H1 (cell line): ENCODE data around the gene STAC2. TPM values are rescaled to one million over a fixed set of nuclear protein-coding genes. Genes with fewer than 3 reads are reported as not detected.
A peak's percentile ranks its signal among the peaks of the same experiment; 100 is the strongest.

Source experiments
- CTCF ChIA-PET: fragments of 300-600 bp; sonication (Branson Sonifier 250); formaldehyde crosslinking; loops from one replicate; lab custom pipeline; 2021; ENCODE audit not compliant: partially characterized antibody; lab: Charles Lee
- POLR2A ChIA-PET: fragments of 300-600 bp; sonication (Branson Sonifier 250); formaldehyde crosslinking; loops from one replicate; lab custom pipeline; 2021; ENCODE audit warnings: inconsistent platforms; ENCODE audit not compliant: partially characterized antibody; lab: Charles Lee
- DNase-seq, 2 experiments: peaks; one replicate each; pipeline versions ENCODE4 v3.0.0 to v3.0.0-alpha.2; 2010 to 2022; ENCODE audit warnings: low spot score in 2 of 2, low read depth in 1 of 2, mixed read lengths in 1 of 2
- FAIRE-seq: peaks from 2 replicates; lab custom pipeline; 2011; peaks lifted over from hg19 to GRCh38; lab: Jason Lieb, UNC
- H2AFZ ChIP-seq: 2 replicates; pipeline ENCODE4 v1.8.1; 2012; ENCODE audit warnings: low read length, inconsistent platforms
- H2AK5ac ChIP-seq: 2 replicates; pipeline ENCODE4 v1.6.1; 2013; ENCODE audit warnings: low read depth, low read length
- H2BK120ac ChIP-seq: replicated peaks from 2 replicates; pipeline ENCODE3; 2013; ENCODE audit warnings: low read depth, low read length, inconsistent platforms
- H2BK12ac ChIP-seq: 2 replicates; pipeline ENCODE4 v1.6.1; 2013; ENCODE audit warnings: low read depth, low read length
- H2BK15ac ChIP-seq: 2 replicates; pipeline ENCODE4 v1.6.1; 2013; ENCODE audit warnings: low read length
- H2BK20ac ChIP-seq: 2 replicates; pipeline ENCODE4 v1.6.1; 2013; ENCODE audit warnings: low read length
- H2BK5ac ChIP-seq: 2 replicates; pipeline ENCODE4 v1.6.1; 2013; ENCODE audit warnings: low read depth, low read length
- H3K14ac ChIP-seq: 2 replicates; pipeline ENCODE4 v1.6.1; 2013; ENCODE audit warnings: inconsistent platforms; ENCODE audit not compliant: insufficient read length
- H3K18ac ChIP-seq: 2 replicates; pipeline ENCODE4 v1.6.1; 2013; ENCODE audit warnings: low read length; ENCODE audit errors: extremely low read depth
- H3K23ac ChIP-seq: 2 replicates; pipeline ENCODE4 v1.6.1; 2013; ENCODE audit warnings: inconsistent platforms; ENCODE audit not compliant: insufficient read length
- H3K23me2 ChIP-seq: 2 replicates; pipeline ENCODE4 v1.6.1; 2013; ENCODE audit warnings: low read depth, low read length
- H3K27ac ChIP-seq: 2 replicates; pipeline ENCODE4 v1.6.1; 2011; ENCODE audit warnings: low read depth, low read length, inconsistent platforms
- H3K27me3 ChIP-seq, 4 experiments: replicated peaks in 1 of 4; 1 replicate in 1 of 4; 2 replicates in 3 of 4; pipeline versions ENCODE4 v1.6.1 to v1.8.1; 2011 to 2013; ENCODE audit warnings: low read length in 3 of 4, mild to moderate bottlenecking in 3 of 4, inconsistent platforms in 2 of 4, mixed read lengths in 2 of 4, moderate library complexity in 1 of 4; ENCODE audit not compliant: control insufficient read depth in 3 of 4, insufficient read depth in 3 of 4; ENCODE audit errors: extremely low read depth in 1 of 4
- H3K36me3 ChIP-seq, 4 experiments: 2 replicates each; pipeline versions ENCODE4 v1.6.1 to v1.8.1; 2011 to 2013; ENCODE audit warnings: mild to moderate bottlenecking in 4 of 4, low read length in 3 of 4, moderate library complexity in 2 of 4, control low read depth in 1 of 4, inconsistent platforms in 1 of 4; ENCODE audit not compliant: insufficient read depth in 4 of 4, control insufficient read depth in 2 of 4
- H3K4ac ChIP-seq: replicated peaks from 2 replicates; pipeline ENCODE3; 2013; ENCODE audit warnings: low read length, low read depth, mixed read lengths, inconsistent platforms; ENCODE audit not compliant: insufficient read length
- H3K4me1 ChIP-seq, 4 experiments: replicated peaks in 1 of 4; 1 replicate in 1 of 4; 2 replicates in 3 of 4; pipeline versions ENCODE4 v1.6.1 to v1.8.1; 2011 to 2013; ENCODE audit warnings: low read length in 3 of 4, inconsistent platforms in 2 of 4, mixed read lengths in 1 of 4; ENCODE audit not compliant: insufficient read depth in 4 of 4, control insufficient read depth in 3 of 4
- H3K4me2 ChIP-seq, 2 experiments: 2 replicates each; pipeline versions ENCODE4 v1.6.1 to v1.8.1; 2011 to 2013; ENCODE audit warnings: low read depth in 2 of 2, low read length in 2 of 2, control low read depth in 1 of 2, inconsistent platforms in 1 of 2, mild to moderate bottlenecking in 1 of 2; ENCODE audit not compliant: insufficient read depth in 1 of 2
- H3K4me3 ChIP-seq, 4 experiments: fragments of 200-600, 300-600 bp in 1 of 4; sonication (generic), shearing (Covaris generic), sonication (Bioruptor Twin) in 1 of 4; 2 replicates each; pipeline versions ENCODE4 v1.5.1 to v1.8.1; 2011 to 2016; ENCODE audit warnings: low read length in 4 of 4, low read depth in 3 of 4, control low read depth in 2 of 4, inconsistent platforms in 2 of 4, mild to moderate bottlenecking in 2 of 4, mixed read lengths in 1 of 4, moderate library complexity in 1 of 4; ENCODE audit not compliant: insufficient read depth in 2 of 4; ENCODE audit errors: extremely low read depth in 1 of 4
- H3K56ac ChIP-seq: replicated peaks from 2 replicates; pipeline ENCODE3; 2013; ENCODE audit warnings: low read depth, mild to moderate bottlenecking, mixed read lengths, low read length, inconsistent platforms; ENCODE audit not compliant: insufficient read length
- H3K79me1 ChIP-seq: 2 replicates; pipeline ENCODE4 v1.6.1; 2013; ENCODE audit warnings: low read depth, low read length, control low read depth
- H3K79me2 ChIP-seq, 2 experiments: 2 replicates each; pipeline versions ENCODE4 v1.6.1 to v1.8.1; 2012 to 2013; ENCODE audit warnings: low read length in 2 of 2, mild to moderate bottlenecking in 2 of 2, inconsistent platforms in 1 of 2; ENCODE audit not compliant: insufficient read depth in 2 of 2, control insufficient read depth in 1 of 2
- H3K9ac ChIP-seq, 4 experiments: replicated peaks in 1 of 4; 1 replicate in 1 of 4; 2 replicates in 3 of 4; pipeline versions ENCODE4 v1.6.1 to v1.8.1; 2011 to 2013; ENCODE audit warnings: low read depth in 3 of 4, low read length in 3 of 4, control low read depth in 2 of 4, mild to moderate bottlenecking in 2 of 4, moderate library complexity in 2 of 4, inconsistent platforms in 1 of 4; ENCODE audit errors: extremely low read depth in 1 of 4
- H3K9me3 ChIP-seq, 2 experiments: 2 replicates each; pipeline versions ENCODE4 v1.6.1 to v1.8.1; 2012 to 2013; ENCODE audit warnings: mild to moderate bottlenecking in 2 of 2, moderate library complexity in 2 of 2, control low read depth in 1 of 2, inconsistent platforms in 1 of 2, low read depth in 1 of 2, low read length in 1 of 2, mixed read lengths in 1 of 2; ENCODE audit not compliant: insufficient read depth in 2 of 2
- H4K20me1 ChIP-seq, 2 experiments: replicated peaks in 1 of 2; 2 replicates each; pipeline versions ENCODE3 to v1.8.1; 2011 to 2013; ENCODE audit warnings: inconsistent platforms in 2 of 2, low read length in 2 of 2, mild to moderate bottlenecking in 1 of 2; ENCODE audit not compliant: insufficient read depth in 2 of 2, control insufficient read depth in 1 of 2
- H4K5ac ChIP-seq: 2 replicates; pipeline ENCODE4 v1.6.1; 2013; ENCODE audit warnings: low read length, low read depth, mixed read lengths, inconsistent platforms; ENCODE audit not compliant: insufficient read length
- H4K8ac ChIP-seq: 2 replicates; pipeline ENCODE4 v1.8.0; 2013; ENCODE audit warnings: mild to moderate bottlenecking, moderate library complexity, low read length, inconsistent platforms; ENCODE audit not compliant: insufficient read depth; ENCODE audit errors: extremely low read depth
- H4K91ac ChIP-seq: replicated peaks from 2 replicates; pipeline ENCODE3; 2013; ENCODE audit warnings: low read length, mixed read lengths, inconsistent platforms; ENCODE audit not compliant: insufficient read length
- ASH2L ChIP-seq: fragments of 200-600, 300-600 bp; sonication (generic); IDR thresholded peaks from one replicate; pipeline ENCODE4 v1.7.1; 2017; ENCODE audit warnings: low read length
- BCL11A ChIP-seq, 2 experiments: IDR thresholded peaks; one replicate each; pipeline ENCODE4 v1.6.1; 2011; ENCODE audit warnings: low read depth in 2 of 2, low read length in 2 of 2, mild to moderate bottlenecking in 2 of 2
- CBX8 ChIP-seq: fragments of 300-800, 300-1000 bp; sonication (generic); IDR thresholded peaks from 2 replicates; pipeline ENCODE4 v1.7.1; 2016; ENCODE audit warnings: low read depth, low read length, borderline replicate concordance
- EP300 ChIP-seq, 2 experiments: IDR thresholded peaks; 1 replicate in 1 of 2; 2 replicates in 1 of 2; pipeline ENCODE4 v1.6.1; 2011 to 2012; ENCODE audit warnings: low read depth in 2 of 2, low read length in 2 of 2, mild to moderate bottlenecking in 2 of 2, borderline replicate concordance in 1 of 2, inconsistent platforms in 1 of 2, moderate library complexity in 1 of 2
- KDM4A ChIP-seq: IDR thresholded peaks from one replicate; pipeline ENCODE4 v1.7.1; 2012; ENCODE audit warnings: low read depth, mild to moderate bottlenecking, moderate library complexity, low read length, inconsistent platforms; ENCODE audit not compliant: severe bottlenecking
- MAFK ChIP-seq: IDR thresholded peaks from 2 replicates; pipeline ENCODE4 v1.6.1; 2012; ENCODE audit warnings: low read depth, mild to moderate bottlenecking, improper control_type of control experiment, low read length
- RBBP5 ChIP-seq: IDR thresholded peaks from 2 replicates; pipeline ENCODE4 v1.7.1; 2012; ENCODE audit warnings: low read depth, mild to moderate bottlenecking, inconsistent platforms, low read length, moderate library complexity, borderline replicate concordance
- RNF2 ChIP-seq: fragments of 200-900, 300-1000 bp; sonication (generic); IDR thresholded peaks from 2 replicates; pipeline ENCODE4 v1.7.1; 2016; ENCODE audit warnings: borderline replicate concordance, low read depth, mild to moderate bottlenecking, antibody characterized with exemption, low read length; ENCODE audit not compliant: poor library complexity, severe bottlenecking; ENCODE audit errors: missing control alignments
- RXRA ChIP-seq: IDR thresholded peaks from 2 replicates; pipeline ENCODE4 v1.6.1; 2011; ENCODE audit warnings: low read depth, mild to moderate bottlenecking, low read length, moderate library complexity; ENCODE audit not compliant: insufficient read depth
- SIN3A ChIP-seq, 2 experiments: IDR thresholded peaks in 1 of 2; conservative IDR thresholded peaks in 1 of 2; 2 replicates each; pipeline ENCODE4 v1.6.1; 2011 to 2012; ENCODE audit warnings: low read length in 2 of 2, improper control_type of control experiment in 1 of 2, low read depth in 1 of 2, mild to moderate bottlenecking in 1 of 2
- TAF7 ChIP-seq: optimal IDR thresholded peaks from 2 replicates; pipeline ENCODE3; 2011; ENCODE audit warnings: low read depth, mild to moderate bottlenecking, inconsistent platforms, low read length, moderate library complexity, borderline replicate concordance
- WGBS, 2 experiments: shearing (Covaris generic) in 1 of 2; methylation state at CpG; one replicate each; pipeline versions ENCODE4 v1.1.6 to v1.1.7; 2013 to 2015; ENCODE audit warnings: low lambda C conversion rate in 2 of 2, mixed read lengths in 2 of 2, inconsistent platforms in 1 of 2, low coverage in 1 of 2, missing lambda C conversion rate in 1 of 2; ENCODE audit not compliant: insufficient replicate concordance in 2 of 2, insufficient coverage in 1 of 2, insufficient read length in 1 of 2; ENCODE audit errors: extremely low coverage in 1 of 2, missing lambda C conversion rate in 1 of 2; 5-methylcytosine and 5-hydroxymethylcytosine counted together
- polyA plus RNA-seq, 7 experiments: library from polyadenylated mRNA; depleted of rRNA in 3 of 7; stranded (reverse) in 5 of 7; unstranded in 2 of 7; fragments of >200 nt in 5 of 7; fragments of 200-250 nt in 2 of 7; gene quantifications; 1 replicate in 5 of 7; 2 replicates in 1 of 7; 4 replicates in 1 of 7; pipeline versions ENCODE4 v1.2.1 to v1.2.3, GENCODE V29; 2011 to 2013; ENCODE audit warnings: missing spikeins in 2 of 7, mixed read lengths in 2 of 7
- total RNA-seq: library from RNA; stranded (reverse); fragmentation: NEBNext Ultra II Directional; extraction: Animal tissue kit (Norgen Biotek cat#: 25700); gene quantifications from 2 replicates; pipeline ENCODE4 v1.2.1, GENCODE V29; 2021

The STAC2 gene
- total and polyA plus RNA-seq, 2 of the 8 experiments (the other 6 are each of a cell fraction or from before 2014, with no cell fraction given), result 1.5 to 6.0 TPM

DNA sequence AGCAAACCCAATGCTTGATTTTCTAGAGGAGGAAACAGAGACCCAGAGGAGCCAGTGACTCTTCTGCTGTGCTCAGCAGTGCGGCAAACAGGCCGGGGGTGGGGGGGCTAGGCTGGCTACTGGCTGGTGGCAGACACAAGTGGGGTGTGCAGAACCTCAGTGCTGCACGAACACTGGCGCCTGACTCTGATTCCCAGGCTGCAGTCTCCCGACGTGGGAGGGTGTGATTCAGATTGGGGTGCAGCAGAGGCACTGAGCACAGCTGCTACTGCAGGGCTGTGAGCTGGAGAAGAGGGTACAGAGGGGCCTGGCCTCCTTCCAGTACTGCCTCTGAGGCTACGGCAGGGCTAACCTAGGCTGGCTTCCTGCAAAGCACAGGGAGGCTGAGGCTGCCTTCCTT is 17.6 kb downstream of the STAC2 start:
- POLR2A ChIA-PET, result interaction anchor here (1.1 to 9.5 kb wide), 8 partner anchors 9 to 73 kb away, joined by 3 to 113 read pairs (median 36); partner anchors contain the start of genes CACNB1 and RPL19
- H4K20me1 ChIP-seq, result peaks cover 0 to 5% of the 10 kb centered on the region in 2 experiments
- no peak overlapping the region for H3K4me3 ChIP-seq
- TF ChIP-seq CBX8 (no peak), EP300 (IDR thresholded peaks at IDR 0.05; ENCODE audit: borderline replicate concordance in 1 of 2, low read depth in 2 of 2, low read length in 2 of 2) (no peak), SIN3A (conservative IDR thresholded peaks at IDR 0.05 in 1 of 2, IDR thresholded peaks at IDR 0.05 in 1 of 2; ENCODE audit: low read depth in 1 of 2, low read length in 2 of 2) (no peak), TAF7 (no peak), KDM4A (no peak), RNF2 (no peak), RXRA (no peak), MAFK (no peak), RBBP5 (no peak), BCL11A (IDR thresholded peaks at IDR 0.05; ENCODE audit: low read depth in 2 of 2, low read length in 2 of 2) (no peak), ASH2L (no peak)

More for the DNA sequence above, 17.6 kb downstream of the STAC2 start:
- peaks cover 6% of the 10 kb centered on the region; the same call in 1 of the 2 replicates for H3K23me2 ChIP-seq
- FAIRE-seq (no peak), DNase-seq (no peak)
- H2AFZ ChIP-seq, result no peak overlapping the region
- H3K23ac ChIP-seq, result no peak overlapping the region
- H2BK15ac ChIP-seq, result peak overlapping the region; percentile 83; the same call in 1 of the 2 replicates
- peak overlapping the region; percentile 84 for H4K91ac ChIP-seq
- 88% methylated on average over 7 of the region's 7 CpGs; no CpG with 5 or more reads in 1 of the 2 experiments for WGBS, 2 experiments
- no peak overlapping the region for H3K56ac ChIP-seq
- no peak overlapping the region for H4K5ac ChIP-seq
- CTCF ChIA-PET, result interaction anchor here (0.6 to 24.1 kb wide), 15 partner anchors 9 to 1720 kb away, joined by 3 to 982 read pairs (median 4); partner anchors contain the start of genes CACNB1, RPL19 and STAC2
- H3K79me1 ChIP-seq, result no peaks in the 10 kb centered on the region
- peak overlapping the region; percentile 96; the same call in 1 of the 2 replicates for H2BK12ac ChIP-seq
- H2AK5ac ChIP-seq, result 0 out of 2 replicates have a peak overlapping the region, but pooled peaks have one; percentile 80
- H2BK20ac ChIP-seq, result peak overlapping the region; percentile 87; the same call in 1 of the 2 replicates
- H3K18ac ChIP-seq, result peak overlapping the region; percentile 85
- no peak overlapping the region for H3K4ac ChIP-seq
- H4K8ac ChIP-seq, result peak overlapping the region; percentile 23; the same call in 1 of the 2 replicates
- H3K4me2 ChIP-seq, result no peak overlapping the region
- H3K79me2 ChIP-seq, result no peaks in the 10 kb centered on the region
- no peak overlapping the region for H2BK120ac ChIP-seq
- H3K36me3 ChIP-seq, result peaks cover 15 to 22% (median 20%) of the 10 kb centered on the region in 4 experiments
- H3K14ac ChIP-seq, result no peak overlapping the region
- peak overlapping the region; percentile 87; the same call in 1 of the 2 replicates for H2BK5ac ChIP-seq
- peaks cover 0 to 4% (median 2%) of the 10 kb centered on the region in 4 experiments; a peak in 3 of 7 replicates for H3K27me3 ChIP-seq
- H3K9ac ChIP-seq, result no peak overlapping the region
- no peaks in the 10 kb centered on the region for H3K9me3 ChIP-seq
- H3K4me1 ChIP-seq, result peaks cover 5 to 32% (median 22%) of the 10 kb centered on the region in 4 experiments
- no peak overlapping the region for H3K27ac ChIP-seq
